Measurements from ENCODE around the gene FIG4. TPM values are rescaled to one million over a fixed set of nuclear protein-coding genes. Genes with fewer than 3 reads are reported as not detected.

The FIG4 gene
- total RNA-seq, 1 experiment from 2014 or later: 21.3 TPM

DNA sequence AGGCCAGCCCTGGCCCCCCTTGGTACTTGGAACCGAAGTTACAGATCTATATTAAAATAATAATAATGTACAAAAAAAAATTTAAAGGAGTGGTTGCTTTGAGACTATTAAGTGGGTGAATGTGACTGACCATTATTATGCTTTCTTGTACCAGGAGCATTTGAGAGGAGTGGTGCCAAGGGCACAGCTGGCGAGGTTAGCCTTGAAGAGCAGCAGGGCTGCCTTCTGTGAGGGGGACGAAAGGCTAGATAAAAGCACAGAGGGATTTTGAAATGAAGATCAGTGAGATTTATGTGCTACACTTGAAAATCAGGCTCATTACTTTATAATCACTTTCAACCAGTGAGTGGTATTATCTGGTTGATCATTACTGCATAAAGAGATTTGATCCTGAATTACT is 48.6 kb downstream of the FIG4 start:
- Mint-ChIP-seq H3K4me1 (peaks cover 38% of the 10 kb centered on the region), H3K9me3 (peaks cover 5% of the 10 kb centered on the region; the same call in 1 of the 2 replicates), H3K27ac (peak overlapping the region; percentile 70; the same call in 1 of the 2 replicates), H3K27me3 (ENCODE audit: low read depth) (no peaks in the 10 kb centered on the region), H3K4me3 (no peak overlapping the region), H3K36me3 (peaks cover 29% of the 10 kb centered on the region)
- ChIA-PET CTCF (no interaction called here), POLR2A (no interaction called here)
- ATAC-seq: no peak
- TF ChIP-seq SOX15 (CRISPR knock-in tag; IDR thresholded peaks at IDR 0.05): no peak
- no peak for TF ChIP-seq PRDM15 (CRISPR knock-in tag; IDR thresholded peaks at IDR 0.05)
- no peak for TF ChIP-seq GRHL2 (CRISPR knock-in tag; IDR thresholded peaks at IDR 0.05; ENCODE audit: insufficient replicate concordance, severe bottlenecking)
- TF ChIP-seq, protein P1, sequence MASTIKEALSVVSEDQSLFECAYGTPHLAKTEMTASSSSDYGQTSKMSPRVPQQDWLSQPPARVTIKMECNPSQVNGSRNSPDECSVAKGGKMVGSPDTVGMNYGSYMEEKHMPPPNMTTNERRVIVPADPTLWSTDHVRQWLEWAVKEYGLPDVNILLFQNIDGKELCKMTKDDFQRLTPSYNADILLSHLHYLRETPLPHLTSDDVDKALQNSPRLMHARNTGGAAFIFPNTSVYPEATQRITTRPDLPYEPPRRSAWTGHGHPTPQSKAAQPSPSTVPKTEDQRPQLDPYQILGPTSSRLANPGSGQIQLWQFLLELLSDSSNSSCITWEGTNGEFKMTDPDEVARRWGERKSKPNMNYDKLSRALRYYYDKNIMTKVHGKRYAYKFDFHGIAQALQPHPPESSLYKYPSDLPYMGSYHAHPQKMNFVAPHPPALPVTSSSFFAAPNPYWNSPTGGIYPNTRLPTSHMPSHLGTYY (CRISPR knock-in tag; IDR thresholded peaks at IDR 0.05): no peak
- DNase-seq (ENCODE audit: low spot score): no peak

- Mint-ChIP-seq H3K4me3 (no peak overlapping the region), H3K27ac (peak overlapping the region; percentile 8; the same call in 1 of the 2 replicates), H3K9me3 (peaks cover 8% of the 10 kb centered on the region; the same call in 1 of the 2 replicates), H3K4me1 (peaks cover 29% of the 10 kb centered on the region), H3K27me3 (ENCODE audit: low read depth) (no peaks in the 10 kb centered on the region), H3K36me3 (peaks cover 31% of the 10 kb centered on the region)
- TF ChIP-seq, protein P2, sequence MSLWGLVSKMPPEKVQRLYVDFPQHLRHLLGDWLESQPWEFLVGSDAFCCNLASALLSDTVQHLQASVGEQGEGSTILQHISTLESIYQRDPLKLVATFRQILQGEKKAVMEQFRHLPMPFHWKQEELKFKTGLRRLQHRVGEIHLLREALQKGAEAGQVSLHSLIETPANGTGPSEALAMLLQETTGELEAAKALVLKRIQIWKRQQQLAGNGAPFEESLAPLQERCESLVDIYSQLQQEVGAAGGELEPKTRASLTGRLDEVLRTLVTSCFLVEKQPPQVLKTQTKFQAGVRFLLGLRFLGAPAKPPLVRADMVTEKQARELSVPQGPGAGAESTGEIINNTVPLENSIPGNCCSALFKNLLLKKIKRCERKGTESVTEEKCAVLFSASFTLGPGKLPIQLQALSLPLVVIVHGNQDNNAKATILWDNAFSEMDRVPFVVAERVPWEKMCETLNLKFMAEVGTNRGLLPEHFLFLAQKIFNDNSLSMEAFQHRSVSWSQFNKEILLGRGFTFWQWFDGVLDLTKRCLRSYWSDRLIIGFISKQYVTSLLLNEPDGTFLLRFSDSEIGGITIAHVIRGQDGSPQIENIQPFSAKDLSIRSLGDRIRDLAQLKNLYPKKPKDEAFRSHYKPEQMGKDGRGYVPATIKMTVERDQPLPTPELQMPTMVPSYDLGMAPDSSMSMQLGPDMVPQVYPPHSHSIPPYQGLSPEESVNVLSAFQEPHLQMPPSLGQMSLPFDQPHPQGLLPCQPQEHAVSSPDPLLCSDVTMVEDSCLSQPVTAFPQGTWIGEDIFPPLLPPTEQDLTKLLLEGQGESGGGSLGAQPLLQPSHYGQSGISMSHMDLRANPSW (CRISPR knock-in tag; conservative IDR thresholded peaks at IDR 0.05; ENCODE audit: low read depth): no peak
- no peak for TF ChIP-seq EMX1 (CRISPR knock-in tag; IDR thresholded peaks at IDR 0.05)
- TF ChIP-seq GRHL2 (CRISPR knock-in tag; IDR thresholded peaks at IDR 0.05; ENCODE audit: insufficient replicate concordance, severe bottlenecking): no peak
- no peak for TF ChIP-seq TCF7 (CRISPR knock-in tag; IDR thresholded peaks at IDR 0.05; ENCODE audit: low read depth)
- no peak for TF ChIP-seq HMGXB4 (CRISPR knock-in tag; IDR thresholded peaks at IDR 0.05)
- no peak for TF ChIP-seq SP1 (CRISPR knock-in tag; conservative IDR thresholded peaks at IDR 0.05)
- TF ChIP-seq PREB (CRISPR knock-in tag; IDR thresholded peaks at IDR 0.05; ENCODE audit: borderline replicate concordance): no peak
- no peak for TF ChIP-seq CDX4 (CRISPR knock-in tag; IDR thresholded peaks at IDR 0.05; ENCODE audit: borderline replicate concordance)
- TF ChIP-seq AFF4 (CRISPR knock-in tag; IDR thresholded peaks at IDR 0.05; ENCODE audit: borderline replicate concordance): no peak
- TF ChIP-seq ZNF219 (CRISPR knock-in tag; IDR thresholded peaks at IDR 0.05; ENCODE audit: borderline replicate concordance): no peak
- TF ChIP-seq ZNF121 (CRISPR knock-in tag; IDR thresholded peaks at IDR 0.05): no peak
- POLR2A ChIA-PET: no interaction called here
- no peak for ATAC-seq
- no peak for DNase-seq (ENCODE audit: low spot score)
- CTCF ChIA-PET: no interaction called here
Measured at GRCh38 chr6:109740787-109741186, 49.7 kb downstream of the FIG4 start.

Data from WTC11 (cell line).